ENCODE results near the gene ANKRD33. TPM values are rescaled to one million over a fixed set of nuclear protein-coding genes. Genes with fewer than 3 reads are reported as not detected.

ANKRD33 gene, protein sequence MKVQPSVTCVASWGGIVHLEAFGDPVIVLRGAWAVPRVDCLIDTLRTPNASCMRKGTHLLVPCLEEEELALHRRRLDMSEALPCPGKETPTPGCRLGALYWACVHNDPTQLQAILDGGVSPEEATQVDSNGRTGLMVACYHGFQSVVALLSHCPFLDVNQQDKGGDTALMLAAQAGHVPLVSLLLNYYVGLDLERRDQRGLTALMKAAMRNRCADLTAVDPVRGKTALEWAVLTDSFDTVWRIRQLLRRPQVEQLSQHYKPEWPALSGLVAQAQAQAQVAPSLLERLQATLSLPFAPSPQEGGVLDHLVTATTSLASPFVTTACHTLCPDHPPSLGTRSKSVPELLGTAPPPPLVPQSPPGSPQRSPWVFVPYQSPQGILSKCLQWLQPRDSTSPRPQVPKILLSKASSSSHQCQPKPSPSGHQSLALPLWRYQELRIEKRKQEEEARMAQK
- 1.0 TPM in 1 of 2 replicates, not detected in the other for total RNA-seq

DNA sequence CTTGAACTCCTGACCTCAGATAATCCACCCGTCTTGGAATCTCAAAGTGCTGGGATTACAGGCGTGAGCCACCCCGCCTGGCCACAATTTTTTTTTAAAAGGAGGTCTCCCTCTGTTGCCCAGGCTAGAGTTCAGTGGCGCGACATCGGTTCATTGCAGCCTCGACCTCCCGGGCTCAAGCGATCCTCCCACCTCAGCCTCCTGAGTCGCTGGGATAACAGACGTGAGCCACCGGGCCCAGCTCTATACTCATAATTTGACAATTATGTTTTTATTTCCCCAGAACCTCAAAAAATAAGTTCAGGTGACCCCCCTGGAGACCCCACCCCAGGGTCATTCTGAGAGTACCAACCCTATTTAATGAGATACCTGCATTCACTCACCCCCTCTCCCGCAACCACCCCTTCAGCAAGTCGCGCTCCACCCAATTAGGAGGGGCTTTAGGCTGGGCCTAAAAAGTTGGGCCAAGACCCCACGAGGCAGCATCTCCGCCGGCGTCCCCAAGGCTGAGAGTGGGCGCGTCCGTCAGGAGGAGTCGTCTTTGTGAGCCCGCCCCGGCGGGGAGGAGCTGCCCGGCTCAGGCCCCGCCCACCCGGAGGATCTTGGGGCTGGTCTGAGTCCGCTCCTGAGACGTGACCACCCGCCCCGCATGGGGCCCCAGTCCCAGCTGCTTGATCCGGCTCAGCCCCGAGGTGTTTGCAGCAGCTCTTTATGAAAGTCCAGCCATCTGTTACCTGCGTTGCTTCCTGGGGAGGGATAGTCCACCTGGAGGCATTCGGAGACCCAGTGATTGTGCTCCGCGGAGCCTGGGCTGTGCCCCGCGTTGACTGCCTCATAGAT lies at the start of gene ANKRD33:
TSS of gene ANKRD33 (plus strand) at position 628 of the 840 bp plus-strand sequence. CDS start at position 712, 84 bp downstream.

DNA sequence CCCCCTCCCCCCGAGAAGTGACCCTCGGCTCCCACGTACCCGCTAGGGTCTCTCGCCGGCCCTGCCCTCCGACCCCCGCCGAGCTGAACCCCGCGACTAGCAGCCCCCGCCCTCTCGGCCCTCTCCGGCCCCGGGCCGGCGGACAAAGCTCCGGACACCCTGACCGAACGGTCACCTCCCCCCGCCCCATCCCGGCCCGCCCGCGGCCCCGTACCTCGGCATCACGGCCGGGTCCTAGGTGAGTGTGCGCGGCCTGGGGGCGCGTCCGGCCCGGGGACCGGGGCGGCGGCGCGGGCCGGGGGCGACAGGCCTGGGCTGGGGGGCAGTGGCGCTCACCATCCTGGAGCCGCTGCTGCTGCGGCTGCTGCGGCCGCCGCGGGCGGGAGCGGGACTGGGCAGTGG lies 39.6 kb upstream of the ANKRD33 start, which contains the start of gene FIGNL2:
TSS of gene FIGNL2 (minus strand) at position 393 of the 402 bp plus-strand sequence. CDS start 26,305 bp downstream, outside the sequence.

GRCh38 chr12:51907083-51907855 lies 19.4 kb downstream of the ANKRD33 start, which contains the start of gene ACVRL1:
TSS of gene ACVRL1 (plus strand) at chr12:51907504. CDS start at chr12:51912475, 4,971 bp downstream.

Other genes starting within 250 kb of the ANKRD33 start
- gene FIGNL2, start 39.4 kb upstream of the ANKRD33 start, total RNA-seq = 0.15 and 0.33 TPM in 2 replicates
- 373 and 392 TPM in 2 replicates for gene ACVRL1, start 19.4 kb downstream of the ANKRD33 start, total RNA-seq
- gene ACVR1B, start 63.6 kb downstream of the ANKRD33 start, total RNA-seq = 5.2 and 8.4 TPM in 2 replicates
- 47.4 and 50.2 TPM in 2 replicates for gene TAMALIN, start 118.8 kb downstream of the ANKRD33 start, total RNA-seq
- 4.4 and 10.5 TPM in 2 replicates for gene NR4A1, start 163.3 kb downstream of the ANKRD33 start, total RNA-seq
- 74.1 and 75.3 TPM in 2 replicates for gene ATG101, start 181.9 kb downstream of the ANKRD33 start, total RNA-seq
- gene SMIM41, start 191.6 kb downstream of the ANKRD33 start, total RNA-seq = not detected in 2 replicates

All from mammary microvascular endothelial cell (primary cell).